Ramos (cell line): ENCODE results near the gene ASXL3.

ENCODE experiments used
- in situ Hi-C: fragments of 300-500 bp; cut with MboI; formaldehyde crosslinking; loops from one replicate; pipeline ENCODE4 v1.14.3; 2022; ENCODE audit warnings: low sequenced_read_pairs; ENCODE audit not compliant: unreplicated experiment

ASXL3 gene

GRCh38 chr18:33580546-33580945 is 2.5 kb downstream of the ASXL3 start:
- in situ Hi-C loops: no loop called here

GRCh38 chr18:33581856-33582255 is 3.8 kb downstream of the ASXL3 start:
- in situ Hi-C loops: no loop called here

- in situ Hi-C loops: no loop called here
Observed at GRCh38 chr18:33583901-33584300, 5.9 kb downstream of the ASXL3 start.

- in situ Hi-C loops: no loop called here
Observed at GRCh38 chr18:33584548-33585430, 6.8 kb downstream of the ASXL3 start.

- in situ Hi-C loops: no loop called here
Observed at GRCh38 chr18:33585431-33585775, 7.4 kb downstream of the ASXL3 start.

- in situ Hi-C loops: no loop called here
Observed at GRCh38 chr18:33588361-33588760, 10.3 kb downstream of the ASXL3 start.

- in situ Hi-C loops: no loop called here
Observed at GRCh38 chr18:33593261-33593660, 15.2 kb downstream of the ASXL3 start.

- in situ Hi-C loops: no loop called here
Observed at GRCh38 chr18:33594799-33595198, 16.8 kb downstream of the ASXL3 start.

- in situ Hi-C loops: no loop called here
Observed at GRCh38 chr18:33596178-33596854, 18.3 kb downstream of the ASXL3 start.

GRCh38 chr18:33600846-33601245 is 22.8 kb downstream of the ASXL3 start:
- in situ Hi-C loops: no loop called here

- in situ Hi-C loops: no loop called here
Observed at GRCh38 chr18:33603454-33603853, 25.4 kb downstream of the ASXL3 start.

GRCh38 chr18:33605250-33605649 is 27.2 kb downstream of the ASXL3 start:
- in situ Hi-C loops: no loop called here

- in situ Hi-C loops: no loop called here
Observed at GRCh38 chr18:33606621-33607020, 28.6 kb downstream of the ASXL3 start.

GRCh38 chr18:33611525-33612135 is 33.6 kb downstream of the ASXL3 start:
- in situ Hi-C loops: no loop called here

GRCh38 chr18:33612632-33613031 is 34.6 kb downstream of the ASXL3 start:
- in situ Hi-C loops: no loop called here

- in situ Hi-C loops: no loop called here
Observed at GRCh38 chr18:33616556-33616955, 38.5 kb downstream of the ASXL3 start.

GRCh38 chr18:33627114-33627513 is 49.1 kb downstream of the ASXL3 start:
- in situ Hi-C loops: no loop called here

GRCh38 chr18:33630476-33630875 is 52.5 kb downstream of the ASXL3 start:
- in situ Hi-C loops: no loop called here

- in situ Hi-C loops: no loop called here
Observed at GRCh38 chr18:33641141-33641540, 63.1 kb downstream of the ASXL3 start.

- in situ Hi-C loops: no loop called here
Observed at GRCh38 chr18:33644494-33644893, 66.5 kb downstream of the ASXL3 start.

- in situ Hi-C loops: no loop called here
Observed at GRCh38 chr18:33647365-33647764, 69.3 kb downstream of the ASXL3 start.
